ENCODE data around the gene MYO1G.

The MYO1G gene

DNA sequence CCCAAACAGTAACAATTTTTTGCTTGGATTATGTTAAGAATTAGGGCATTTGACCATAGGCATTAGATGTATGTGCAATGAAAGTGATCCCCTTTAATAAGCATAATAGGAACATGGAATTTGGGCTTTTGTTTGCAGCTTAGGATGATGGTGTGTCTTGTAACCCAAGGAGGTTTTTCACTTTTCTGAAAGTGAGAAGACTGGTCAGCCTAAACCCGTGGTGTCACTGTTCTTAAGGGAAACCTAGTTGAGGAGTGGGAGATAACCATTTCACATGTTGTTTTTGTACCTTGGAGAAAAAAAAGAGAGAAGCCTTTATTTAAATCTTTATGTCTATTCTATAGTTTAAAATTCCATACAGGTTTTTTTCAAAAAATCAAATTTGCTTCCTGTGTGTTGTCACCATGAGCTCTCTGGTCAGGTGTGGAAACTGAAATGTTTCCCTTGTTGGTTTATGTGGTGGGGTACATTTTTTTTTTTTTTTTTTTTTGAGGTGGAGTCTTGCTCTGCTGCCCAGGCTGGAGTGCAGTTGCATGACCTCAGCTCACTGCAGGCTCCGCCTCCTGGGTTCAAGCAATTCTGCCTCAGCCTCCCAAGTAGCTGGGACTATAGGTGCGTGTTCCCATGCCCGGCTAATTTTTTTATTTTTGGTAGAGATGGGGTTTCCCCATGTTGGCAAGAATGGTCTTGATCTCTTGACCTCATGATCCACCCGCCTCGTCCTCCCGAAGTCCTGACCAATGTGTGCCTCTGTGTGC, 28.9 kb upstream of the MYO1G start:
- Histone ChIP-seq H2BK12ac (ENCODE audit: low read length) (no peak overlapping the region), H3K36me3 (ENCODE audit: control insufficient read depth in 1 of 2, insufficient read depth in 2 of 2, low read length in 2 of 2) (peaks cover 5 to 7% of the 10 kb centered on the region in 2 experiments), H3K79me2 (ENCODE audit: control insufficient read depth, insufficient read depth, low read length, poor library complexity) (peaks cover 2% of the 10 kb centered on the region), H3K9ac (ENCODE audit: low read length) (no peak overlapping the region), H3K27ac (ENCODE audit: low read depth, low read length) (no peak overlapping the region), H3K14ac (ENCODE audit: low read length) (no peak overlapping the region), H2AFZ (ENCODE audit: insufficient read depth, low read length, poor library complexity) (no peak overlapping the region), H4K91ac (ENCODE audit: low read depth, low read length) (no peak overlapping the region), H3K79me1 (ENCODE audit: low read length) (no peaks in the 10 kb centered on the region), H2AK5ac (ENCODE audit: low read length) (no peak overlapping the region), H3K4me1 (ENCODE audit: control insufficient read depth in 1 of 2, insufficient read depth in 2 of 2, low read length in 2 of 2) (no peaks in the 10 kb centered on the region), H3K27me3 (ENCODE audit: insufficient read depth, low read length) (no peaks in the 10 kb centered on the region), H4K8ac (ENCODE audit: low read depth, low read length) (no peak overlapping the region), H2BK120ac (ENCODE audit: insufficient read depth, low read length, poor library complexity) (no peak overlapping the region), H3K4me3 (ENCODE audit: low read depth, low read length) (no peak overlapping the region), H4K12ac (ENCODE audit: low read depth, low read length) (no peak overlapping the region), H2BK5ac (ENCODE audit: low read depth, low read length, poor library complexity) (no peak overlapping the region), H3K4ac (ENCODE audit: low read depth, low read length) (no peak overlapping the region), H3K4me2 (ENCODE audit: low read length) (no peak overlapping the region), H3K23ac (ENCODE audit: low read length) (no peak overlapping the region), H3K9me3 (ENCODE audit: insufficient read depth, low read depth, low read length) (no peaks in the 10 kb centered on the region), H3K18ac (ENCODE audit: low read length) (no peak overlapping the region)
- no peak for DNase-seq
- WGBS (ENCODE audit: extremely low coverage, insufficient coverage, insufficient read length) = no CpG with 5 or more reads among the region's 7 CpGs

DNA sequence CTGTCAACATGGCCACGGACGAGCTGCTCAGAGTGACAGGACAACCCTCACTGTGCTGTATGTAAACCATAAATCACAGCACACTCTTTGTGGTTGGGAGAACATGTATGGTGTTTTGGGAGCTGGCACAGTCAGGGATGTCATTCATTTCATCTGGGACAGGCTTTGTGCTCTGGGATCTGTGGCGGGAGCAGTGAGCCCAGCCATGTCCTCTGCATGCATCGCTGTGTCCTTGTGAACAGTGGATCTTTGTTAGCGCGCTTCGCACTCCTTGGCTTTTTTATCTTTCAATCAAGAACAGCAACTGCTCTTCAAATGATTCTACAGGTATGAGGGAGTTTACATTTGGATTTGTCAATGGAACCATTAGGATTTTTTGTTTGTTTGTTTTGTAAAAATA, 28.3 kb upstream of the MYO1G start:
- peaks cover 5% of the 10 kb centered on the region for H3K79me2 ChIP-seq (ENCODE audit: control insufficient read depth, insufficient read depth, low read length, poor library complexity)
- DNase-seq = no peak
- WGBS (ENCODE audit: extremely low coverage, insufficient coverage, insufficient read length) = no CpG with 5 or more reads among the region's 7 CpGs

GRCh38 chr7:45003789-45004188, 25.0 kb upstream of the MYO1G start:
- H4K12ac ChIP-seq (ENCODE audit: low read depth, low read length) = no peak overlapping the region
- no peak overlapping the region for H3K23ac ChIP-seq (ENCODE audit: low read length)
- H3K4ac ChIP-seq (ENCODE audit: low read depth, low read length) = no peak overlapping the region
- H3K9ac ChIP-seq (ENCODE audit: low read length) = no peak overlapping the region
- H2BK12ac ChIP-seq (ENCODE audit: low read length) = no peak overlapping the region
- H3K4me2 ChIP-seq (ENCODE audit: low read length) = no peak overlapping the region
- no peak overlapping the region for H3K27ac ChIP-seq (ENCODE audit: low read depth, low read length)
- no peak overlapping the region for H4K8ac ChIP-seq (ENCODE audit: low read depth, low read length)
- DNase-seq = no peak
- no peak overlapping the region for H3K4me3 ChIP-seq (ENCODE audit: low read depth, low read length)
- H2AK5ac ChIP-seq (ENCODE audit: low read length) = no peak overlapping the region
- peaks cover 0 to 8% of the 10 kb centered on the region in 2 experiments for H3K36me3 ChIP-seq (ENCODE audit: control insufficient read depth in 1 of 2, insufficient read depth in 2 of 2, low read length in 2 of 2)
- H3K79me1 ChIP-seq (ENCODE audit: low read length) = peaks cover 7% of the 10 kb centered on the region
- WGBS (ENCODE audit: extremely low coverage, insufficient coverage, insufficient read length) = no CpG with 5 or more reads among the region's 4 CpGs
- H3K27me3 ChIP-seq (ENCODE audit: insufficient read depth, low read length) = no peaks in the 10 kb centered on the region
- no peaks in the 10 kb centered on the region for H3K9me3 ChIP-seq (ENCODE audit: insufficient read depth, low read depth, low read length)
- H4K91ac ChIP-seq (ENCODE audit: low read depth, low read length) = no peak overlapping the region
- H3K14ac ChIP-seq (ENCODE audit: low read length) = no peak overlapping the region
- peaks cover 3 to 5% of the 10 kb centered on the region in 2 experiments for H3K4me1 ChIP-seq (ENCODE audit: control insufficient read depth in 1 of 2, insufficient read depth in 2 of 2, low read length in 2 of 2)
- no peak overlapping the region for H3K18ac ChIP-seq (ENCODE audit: low read length)
- H2BK5ac ChIP-seq (ENCODE audit: low read depth, low read length, poor library complexity) = no peak overlapping the region
- no peak overlapping the region for H2BK120ac ChIP-seq (ENCODE audit: insufficient read depth, low read length, poor library complexity)
- H3K79me2 ChIP-seq (ENCODE audit: control insufficient read depth, insufficient read depth, low read length, poor library complexity) = peaks cover 14% of the 10 kb centered on the region
- no peak overlapping the region for H2AFZ ChIP-seq (ENCODE audit: insufficient read depth, low read length, poor library complexity)

More for the DNA sequence above, 28.3 kb upstream of the MYO1G start:
- Histone ChIP-seq H3K36me3 (ENCODE audit: control insufficient read depth in 1 of 2, insufficient read depth in 2 of 2, low read length in 2 of 2) (peaks cover 2 to 8% of the 10 kb centered on the region in 2 experiments), H3K9me3 (ENCODE audit: insufficient read depth, low read depth, low read length) (no peaks in the 10 kb centered on the region), H4K8ac (ENCODE audit: low read depth, low read length) (no peak overlapping the region), H3K4me2 (ENCODE audit: low read length) (no peak overlapping the region), H3K9ac (ENCODE audit: low read length) (no peak overlapping the region), H4K91ac (ENCODE audit: low read depth, low read length) (no peak overlapping the region), H3K27ac (ENCODE audit: low read depth, low read length) (no peak overlapping the region), H3K4me1 (ENCODE audit: control insufficient read depth in 1 of 2, insufficient read depth in 2 of 2, low read length in 2 of 2) (no peaks in the 10 kb centered on the region), H3K4ac (ENCODE audit: low read depth, low read length) (no peak overlapping the region), H3K14ac (ENCODE audit: low read length) (no peak overlapping the region), H3K23ac (ENCODE audit: low read length) (no peak overlapping the region), H2AFZ (ENCODE audit: insufficient read depth, low read length, poor library complexity) (no peak overlapping the region), H4K12ac (ENCODE audit: low read depth, low read length) (no peak overlapping the region), H2BK12ac (ENCODE audit: low read length) (no peak overlapping the region), H2BK5ac (ENCODE audit: low read depth, low read length, poor library complexity) (no peak overlapping the region), H3K27me3 (ENCODE audit: insufficient read depth, low read length) (no peaks in the 10 kb centered on the region), H2AK5ac (ENCODE audit: low read length) (no peak overlapping the region), H3K4me3 (ENCODE audit: low read depth, low read length) (no peak overlapping the region), H3K79me1 (ENCODE audit: low read length) (no peaks in the 10 kb centered on the region), H3K18ac (ENCODE audit: low read length) (no peak overlapping the region), H2BK120ac (ENCODE audit: insufficient read depth, low read length, poor library complexity) (no peak overlapping the region)

GRCh38 chr7:45001826-45002225, 23.0 kb upstream of the MYO1G start:
- H2AFZ ChIP-seq (ENCODE audit: insufficient read depth, low read length, poor library complexity) = no peak overlapping the region
- no peak for DNase-seq
- no CpG with 5 or more reads among the region's 2 CpGs for WGBS (ENCODE audit: extremely low coverage, insufficient coverage, insufficient read length)

More at GRCh38 chr7:45001826-45002225, 23.0 kb upstream of the MYO1G start:
- Histone ChIP-seq H3K27ac (ENCODE audit: low read depth, low read length) (no peak overlapping the region), H2BK12ac (ENCODE audit: low read length) (no peak overlapping the region), H4K12ac (ENCODE audit: low read depth, low read length) (no peak overlapping the region), H3K9me3 (ENCODE audit: insufficient read depth, low read depth, low read length) (no peaks in the 10 kb centered on the region), H3K27me3 (ENCODE audit: insufficient read depth, low read length) (no peaks in the 10 kb centered on the region), H4K8ac (ENCODE audit: low read depth, low read length) (no peak overlapping the region), H3K18ac (ENCODE audit: low read length) (no peak overlapping the region), H3K79me2 (ENCODE audit: control insufficient read depth, insufficient read depth, low read length, poor library complexity) (peaks cover 14% of the 10 kb centered on the region), H2AK5ac (ENCODE audit: low read length) (no peak overlapping the region), H2BK5ac (ENCODE audit: low read depth, low read length, poor library complexity) (no peak overlapping the region), H3K4me2 (ENCODE audit: low read length) (no peak overlapping the region), H3K23ac (ENCODE audit: low read length) (no peak overlapping the region), H3K4me3 (ENCODE audit: low read depth, low read length) (no peak overlapping the region), H3K9ac (ENCODE audit: low read length) (no peak overlapping the region), H4K91ac (ENCODE audit: low read depth, low read length) (no peak overlapping the region), H3K79me1 (ENCODE audit: low read length) (peaks cover 7% of the 10 kb centered on the region), H3K4me1 (ENCODE audit: control insufficient read depth in 1 of 2, insufficient read depth in 2 of 2, low read length in 2 of 2) (peaks cover 3 to 5% of the 10 kb centered on the region in 2 experiments), H3K14ac (ENCODE audit: low read length) (no peak overlapping the region), H3K36me3 (ENCODE audit: control insufficient read depth in 1 of 2, insufficient read depth in 2 of 2, low read length in 2 of 2) (peaks cover 0 to 5% of the 10 kb centered on the region in 2 experiments), H2BK120ac (ENCODE audit: insufficient read depth, low read length, poor library complexity) (no peak overlapping the region), H3K4ac (ENCODE audit: low read depth, low read length) (no peak overlapping the region)
